Breast epithelium (tissue), 4 donors: ENCODE results near the gene ASIP. TPM values are rescaled to one million over a fixed set of nuclear protein-coding genes. Genes with fewer than 3 reads are reported as not detected.

ENCODE experiments used
- DNase-seq, 2 donors: peaks; one replicate each; pipeline ENCODE4 v3.0.0-alpha.2; 2019; ENCODE audit warnings: low spot score in 2 of 2
- H3K27ac ChIP-seq, 2 donors: fragments of 200-600 bp; sonication (generic) in 1 of 2; one replicate each; pipeline ENCODE4 v1.5.1; 2016 to 2019; ENCODE audit warnings: mild to moderate bottlenecking in 1 of 2
- H3K27me3 ChIP-seq, 2 donors: fragments of 200-600 bp; sonication (generic) in 1 of 2; one replicate each; pipeline versions ENCODE4 v1.5.1 to v1.6.0; 2017 to 2019; ENCODE audit warnings: control low read depth in 1 of 2, mild to moderate bottlenecking in 1 of 2
- H3K36me3 ChIP-seq: fragments of 200-600 bp; one replicate; pipeline ENCODE4 v1.5.1; 2019
- H3K4me1 ChIP-seq, 2 donors: fragments of 200-600 bp; sonication (generic); one replicate each; pipeline ENCODE4 v1.5.1; 2016 to 2019; ENCODE audit warnings: control low read depth in 1 of 2
- H3K4me3 ChIP-seq, 3 donors: fragments of 200-600 bp; sonication (generic); 1 replicate in 2 of 3; 2 replicates in 1 of 3; pipeline ENCODE4 v1.5.1; 2016 to 2019; ENCODE audit warnings: mild to moderate bottlenecking in 3 of 3, moderate library complexity in 2 of 3
- H3K9me3 ChIP-seq, 2 donors: fragments of 200-600 bp; sonication (generic) in 1 of 2; one replicate each; pipeline ENCODE4 v1.5.1; 2016 to 2019; ENCODE audit warnings: control low read depth in 1 of 2
- CTCF ChIP-seq, 3 donors: fragments of 450-650 bp; IDR thresholded peaks; one replicate each; pipeline ENCODE4 v1.5.1; 2016 to 2017; ENCODE audit warnings: antibody characterized with exemption in 3 of 3, mild to moderate bottlenecking in 3 of 3, moderate library complexity in 3 of 3
- POLR2A ChIP-seq: fragments of 450-650 bp; IDR thresholded peaks from one replicate; pipeline ENCODE4 v1.6.1; 2016; ENCODE audit warnings: antibody characterized with exemption, mild to moderate bottlenecking, moderate library complexity
- POLR2AphosphoS5 ChIP-seq, 3 donors: sonication (generic); formaldehyde crosslinking; IDR thresholded peaks; one replicate each; pipeline ENCODE4 v1.6.1; 2017; ENCODE audit warnings: antibody characterized with exemption in 3 of 3
- intact Hi-C: fragments of 100-400 bp; cut with DNase I; formaldehyde crosslinking; loops from one replicate; pipeline ENCODE4 v1.15.1; 2023; ENCODE audit warnings: low total_unique reads
- total RNA-seq, 3 donors: library from RNA; depleted of rRNA; stranded (reverse); fragments of >200 nt; gene quantifications; one replicate each; pipeline ENCODE4 v1.1.0, GENCODE V29; 2016

Gene ASIP
- total RNA-seq, 3 donors from 2014 or later = 0.96 TPM; not detected in 2

- Histone ChIP-seq H3K4me3 (no peak overlapping the region), H3K27ac (no peak overlapping the region), H3K27me3 (no peaks in the 10 kb centered on the region), H3K9me3 (peaks cover 0 to 12% of the 10 kb centered on the region in 2 donors), H3K36me3 (no peaks in the 10 kb centered on the region), H3K4me1 (no peaks in the 10 kb centered on the region)
- intact Hi-C loops = no loop called here
- TF ChIP-seq POLR2A (no peak), CTCF (IDR thresholded peaks at IDR 0.05) (no peak), POLR2AphosphoS5 (IDR thresholded peaks at IDR 0.05) (no peak)
- no peak for DNase-seq
Measured at GRCh38 chr20:34209111-34209510, 32.1 kb upstream of the ASIP start.

- H3K27ac ChIP-seq = no peak overlapping the region
- no peaks in the 10 kb centered on the region for H3K36me3 ChIP-seq
- TF ChIP-seq POLR2AphosphoS5 (IDR thresholded peaks at IDR 0.05) (no peak), POLR2A (no peak), CTCF (IDR thresholded peaks at IDR 0.05) (no peak)
- no peaks in the 10 kb centered on the region for H3K27me3 ChIP-seq
- peaks cover 0 to 12% of the 10 kb centered on the region in 2 donors for H3K9me3 ChIP-seq
- H3K4me1 ChIP-seq = no peaks in the 10 kb centered on the region
- DNase-seq = no peak
- no peak overlapping the region for H3K4me3 ChIP-seq
- intact Hi-C loops = no loop called here
Measured at GRCh38 chr20:34210271-34210670, 31.0 kb upstream of the ASIP start.

GRCh38 chr20:34211591-34211990 is 29.6 kb upstream of the ASIP start:
- Histone ChIP-seq H3K9me3 (peaks cover 0 to 12% of the 10 kb centered on the region in 2 donors), H3K4me3 (no peak overlapping the region), H3K36me3 (no peaks in the 10 kb centered on the region), H3K4me1 (no peaks in the 10 kb centered on the region), H3K27ac (no peak overlapping the region), H3K27me3 (no peaks in the 10 kb centered on the region)
- TF ChIP-seq CTCF (IDR thresholded peaks at IDR 0.05) (no peak), POLR2A (no peak), POLR2AphosphoS5 (IDR thresholded peaks at IDR 0.05) (no peak)
- intact Hi-C loops = no loop called here
- no peak for DNase-seq

GRCh38 chr20:34213213-34213612 is 28.0 kb upstream of the ASIP start:
- no peaks in the 10 kb centered on the region for H3K27me3 ChIP-seq
- intact Hi-C loops = no loop called here
- H3K27ac ChIP-seq = no peak overlapping the region
- H3K36me3 ChIP-seq = no peaks in the 10 kb centered on the region
- DNase-seq = no peak
- H3K4me3 ChIP-seq = no peak overlapping the region
- peaks cover 0 to 12% of the 10 kb centered on the region in 2 donors for H3K9me3 ChIP-seq
- H3K4me1 ChIP-seq = no peaks in the 10 kb centered on the region
- no peak for TF ChIP-seq POLR2A
- no peak for TF ChIP-seq CTCF (IDR thresholded peaks at IDR 0.05)
- no peak for TF ChIP-seq POLR2AphosphoS5 (IDR thresholded peaks at IDR 0.05)

- no peaks in the 10 kb centered on the region for H3K27me3 ChIP-seq
- TF ChIP-seq POLR2AphosphoS5 (IDR thresholded peaks at IDR 0.05) = peak in 2 of 3 donors; percentile 32 to 47
- no peak for TF ChIP-seq POLR2A
- no peak for TF ChIP-seq CTCF (IDR thresholded peaks at IDR 0.05)
- H3K4me3 ChIP-seq = peak overlapping the region; percentile 39 to 67 (median 52)
- H3K36me3 ChIP-seq = no peaks in the 10 kb centered on the region
- peak overlapping the region; percentile 67 to 70 for H3K27ac ChIP-seq
- H3K4me1 ChIP-seq = no peaks in the 10 kb centered on the region
- intact Hi-C loops = no loop called here
- peaks cover 0 to 12% of the 10 kb centered on the region in 2 donors for H3K9me3 ChIP-seq
- peak; percentile 66 to 73 for DNase-seq
Measured at GRCh38 chr20:34215711-34216381, 25.4 kb upstream of the ASIP start.
